CD4-positive, alpha-beta T cell (primary cell): ENCODE results near the gene CFAP61. TPM values are rescaled to one million over a fixed set of nuclear protein-coding genes. Genes with fewer than 3 reads are reported as not detected.

ENCODE experiments used
- ATAC-seq: fragments of 200-7000 bp; cut with Tn5 transposase; one replicate; pipeline ENCODE4 v1.10.0; 2022; ENCODE audit warnings: mild to moderate bottlenecking; ENCODE audit not compliant: poor library complexity
- CTCF ChIA-PET: fragments of 350-600 bp; sonication (Branson Sonifier 250); formaldehyde crosslinking; loops from one replicate; lab custom pipeline; 2021; ENCODE audit warnings: antibody characterized with exemption, inconsistent platforms; lab: Charles Lee
- POLR2A ChIA-PET: fragments of 350-600 bp; sonication (Branson Sonifier 250); formaldehyde crosslinking; loops from one replicate; lab custom pipeline; 2021; ENCODE audit warnings: antibody characterized with exemption, inconsistent platforms; lab: Charles Lee
- DNase-seq, 14 experiments: peaks; one replicate each; pipeline ENCODE4 v3.0.0-alpha.2; 2013 to 2020; ENCODE audit warnings: mixed read lengths in 2 of 14
- H3K27ac ChIP-seq, 2 donors: one replicate each; pipeline versions ENCODE4 v1.5.1 to v1.7.0; 2013; ENCODE audit warnings: low read length in 2 of 2, low read depth in 1 of 2, mild to moderate bottlenecking in 1 of 2
- H3K27me3 ChIP-seq, 2 experiments: 1 replicate in 1 of 2; 2 replicates in 1 of 2; pipeline versions ENCODE4 v1.6.1 to v1.7.0; 2013; ENCODE audit warnings: low read length in 2 of 2, control low read depth in 1 of 2, mild to moderate bottlenecking in 1 of 2, moderate library complexity in 1 of 2; ENCODE audit not compliant: insufficient read depth in 2 of 2, control insufficient read depth in 1 of 2
- H3K36me3 ChIP-seq: one replicate; pipeline ENCODE4 v1.6.1; 2013; ENCODE audit warnings: low read length, control low read depth; ENCODE audit not compliant: insufficient read depth
- H3K4me1 ChIP-seq: one replicate; pipeline ENCODE4 v1.6.1; 2013; ENCODE audit warnings: low read length, control low read depth; ENCODE audit not compliant: insufficient read depth
- H3K4me3 ChIP-seq: one replicate; pipeline ENCODE4 v1.5.1; 2013; ENCODE audit warnings: mild to moderate bottlenecking, low read length, moderate library complexity
- H3K9me3 ChIP-seq, 2 experiments: 1 replicate in 1 of 2; 2 replicates in 1 of 2; pipeline versions ENCODE4 v1.6.1 to v1.7.0; 2013; ENCODE audit warnings: low read length in 2 of 2, mild to moderate bottlenecking in 2 of 2, control low read depth in 1 of 2, moderate library complexity in 1 of 2; ENCODE audit not compliant: control insufficient read depth in 1 of 2, insufficient read depth in 1 of 2
- H3K27ac Mint-ChIP-seq: one replicate; pipeline ENCODE4 v1.8.0; 2020; ENCODE audit warnings: mixed read lengths
- H3K27me3 Mint-ChIP-seq: one replicate; pipeline ENCODE4 v1.8.0; 2021; ENCODE audit warnings: mixed read lengths
- H3K36me3 Mint-ChIP-seq: one replicate; pipeline ENCODE4 v1.8.0; 2021; ENCODE audit warnings: low read depth, mixed read lengths
- H3K4me1 Mint-ChIP-seq: one replicate; pipeline ENCODE4 v1.8.0; 2021; ENCODE audit warnings: low read depth, mixed read lengths
- H3K4me3 Mint-ChIP-seq: one replicate; pipeline ENCODE4 v1.8.0; 2020; ENCODE audit warnings: mild to moderate bottlenecking, mixed read lengths
- H3K9me3 Mint-ChIP-seq: one replicate; pipeline ENCODE4 v1.8.0; 2020; ENCODE audit warnings: mixed read lengths
- CTCF ChIP-seq: fragments of 200-600 bp; IDR thresholded peaks from one replicate; pipeline ENCODE4 v1.8.0; 2022; ENCODE audit warnings: antibody characterized with exemption, mild to moderate bottlenecking
- intact Hi-C, 2 experiments: fragments of 100-400 bp; cut with DNase I in 1 of 2; cut with micrococcal nuclease in 1 of 2; formaldehyde crosslinking; loops; one replicate each; pipeline versions ENCODE4 v1.15.1 to v1.9.0; 2023 to 2025; cut with DNase I, micrococcal nuclease
- total RNA-seq, 174 experiments: library from RNA in 2 of 174; stranded (reverse) in 2 of 174; gene quantifications; one replicate each; pipeline ENCODE4 v1.2.3 and lab custom pipeline; 2021 to 2026

The CFAP61 gene
- total RNA-seq, 2 experiments from 2014 or later = not detected

GRCh38 chr20:20386192-20386591 is 333.9 kb downstream of the CFAP61 start:
- no peak for DNase-seq
- Mint-ChIP-seq H3K9me3 (no peaks in the 10 kb centered on the region), H3K27me3 (no peaks in the 10 kb centered on the region), H3K27ac (no peak overlapping the region), H3K4me1 (no peaks in the 10 kb centered on the region), H3K4me3 (no peak overlapping the region), H3K36me3 (peaks cover 14% of the 10 kb centered on the region)
- no peak for TF ChIP-seq CTCF
- no peak overlapping the region for H3K27ac ChIP-seq
- intact Hi-C loops = no loop called here
- H3K36me3 ChIP-seq = no peaks in the 10 kb centered on the region
- H3K4me3 ChIP-seq = no peak overlapping the region
- H3K27me3 ChIP-seq = no peaks in the 10 kb centered on the region
- peaks cover 0 to 3% of the 10 kb centered on the region in 2 experiments for H3K9me3 ChIP-seq
- CTCF ChIA-PET = no interaction called here
- POLR2A ChIA-PET = no interaction called here
- no peaks in the 10 kb centered on the region for H3K4me1 ChIP-seq
- no peak for ATAC-seq

- Mint-ChIP-seq H3K4me1 (no peaks in the 10 kb centered on the region), H3K36me3 (peaks cover 41% of the 10 kb centered on the region), H3K4me3 (no peak overlapping the region), H3K9me3 (no peaks in the 10 kb centered on the region), H3K27ac (no peak overlapping the region), H3K27me3 (no peaks in the 10 kb centered on the region)
- no peak for TF ChIP-seq CTCF
- no peak for ATAC-seq
- no peak overlapping the region for H3K4me3 ChIP-seq
- H3K9me3 ChIP-seq = no peaks in the 10 kb centered on the region
- no peak overlapping the region for H3K27ac ChIP-seq
- ChIA-PET POLR2A (no interaction called here), CTCF (no interaction called here)
- peaks cover 3% of the 10 kb centered on the region for H3K36me3 ChIP-seq
- no peak for DNase-seq
- no peaks in the 10 kb centered on the region for H3K27me3 ChIP-seq
- H3K4me1 ChIP-seq = no peaks in the 10 kb centered on the region
- intact Hi-C loops = no loop called here
Observed at GRCh38 chr20:20390393-20390792, 338.1 kb downstream of the CFAP61 start.

- H3K36me3 ChIP-seq = peaks cover 3% of the 10 kb centered on the region
- POLR2A ChIA-PET = no interaction called here
- intact Hi-C loops = no loop called here
- Mint-ChIP-seq H3K36me3 (peaks cover 41% of the 10 kb centered on the region), H3K9me3 (no peaks in the 10 kb centered on the region), H3K27ac (no peak overlapping the region), H3K4me1 (no peaks in the 10 kb centered on the region), H3K4me3 (no peak overlapping the region), H3K27me3 (no peaks in the 10 kb centered on the region)
- ATAC-seq = no peak
- H3K27ac ChIP-seq = no peak overlapping the region
- no peak for TF ChIP-seq CTCF
- H3K9me3 ChIP-seq = no peaks in the 10 kb centered on the region
- no peak overlapping the region for H3K4me3 ChIP-seq
- H3K4me1 ChIP-seq = no peaks in the 10 kb centered on the region
- DNase-seq = no peak
- CTCF ChIA-PET = no interaction called here
- H3K27me3 ChIP-seq = no peaks in the 10 kb centered on the region
Observed at GRCh38 chr20:20391115-20391514, 338.8 kb downstream of the CFAP61 start.
